Mucosa of descending colon (tissue), 3 donors: Measurements from ENCODE around the gene GAK. TPM values are rescaled to one million over a fixed set of nuclear protein-coding genes. Genes with fewer than 3 reads are reported as not detected.
A peak's percentile ranks its signal among the peaks of the same experiment; 100 is the strongest.

Source experiments
- ATAC-seq: fragments of 200-7000 bp; cut with Tn5 transposase; one replicate; pipeline ENCODE4 v1.9.1; 2020; ENCODE audit warnings: mild to moderate bottlenecking, moderate library complexity
- DNase-seq, 3 donors: peaks; one replicate each; pipeline ENCODE4 v3.0.0-alpha.2; 2020
- H3K36me3 ChIP-seq: fragments of 200-600 bp; one replicate; pipeline ENCODE4 v1.8.0; 2021; ENCODE audit warnings: low read depth, mild to moderate bottlenecking
- H3K4me1 ChIP-seq: fragments of 200-600 bp; one replicate; pipeline ENCODE4 v1.8.0; 2021; ENCODE audit warnings: low read depth, mild to moderate bottlenecking
- H3K4me3 ChIP-seq: fragments of 200-600 bp; one replicate; pipeline ENCODE4 v1.8.0; 2021; ENCODE audit warnings: mild to moderate bottlenecking
- H3K9me3 ChIP-seq: fragments of 200-600 bp; one replicate; pipeline ENCODE4 v1.8.0; 2021; ENCODE audit warnings: mild to moderate bottlenecking
- CTCF ChIP-seq: fragments of 200-600 bp; IDR thresholded peaks from one replicate; pipeline ENCODE4 v1.8.0; 2022; ENCODE audit warnings: antibody characterized with exemption, mild to moderate bottlenecking
- intact Hi-C, 2 donors: fragments of 100-400 bp; cut with DNase I in 1 of 2; cut with micrococcal nuclease in 1 of 2; formaldehyde crosslinking; loops; one replicate each; pipeline versions ENCODE4 v1.11.0 to v1.11.1; 2022; cut with DNase I, micrococcal nuclease
- total RNA-seq, 3 donors: library from RNA; stranded (reverse); fragmentation: NEBNext Ultra II Directional in 2 of 3; extraction: Animal tissue kit (Norgen Biotek cat#: 25700) in 2 of 3; gene quantifications; one replicate each; pipeline versions ENCODE4 v1.2.1 to v1.2.4, GENCODE V29; 2021 to 2023
- donor health status: DM: no; HTN: no; CAD: no; lungs with moderate emphysema.
- donor health status: DM: no; HTN: no; CAD: no.
- donor health status: DM: no; HTN: yes; CAD: no.

The GAK gene
- total RNA-seq, 3 donors from 2014 or later: 155 to 259 (median 244) TPM

GRCh38 chr4:849478-850175 is 82.5 kb downstream of the GAK start:
- no peaks in the 10 kb centered on the region for H3K4me1 ChIP-seq
- no peaks in the 10 kb centered on the region for H3K36me3 ChIP-seq
- TF ChIP-seq CTCF: no peak
- ATAC-seq: no peak
- peak in 1 of 3 donors; percentile 42 for DNase-seq
- intact Hi-C loops: no loop called here
- no peaks in the 10 kb centered on the region for H3K9me3 ChIP-seq
- H3K4me3 ChIP-seq: no peak overlapping the region

GRCh38 chr4:848803-849477 is 83.2 kb downstream of the GAK start:
- no peak overlapping the region for H3K4me3 ChIP-seq
- H3K4me1 ChIP-seq: no peaks in the 10 kb centered on the region
- no peaks in the 10 kb centered on the region for H3K36me3 ChIP-seq
- intact Hi-C loops: no loop called here
- H3K9me3 ChIP-seq: no peaks in the 10 kb centered on the region
- TF ChIP-seq CTCF: no peak
- DNase-seq (peak in 1 of 3 donors; percentile 37), ATAC-seq (no peak)

GRCh38 chr4:848307-848691 is 83.8 kb downstream of the GAK start:
- ATAC-seq (no peak), DNase-seq (peak in 1 of 3 donors; percentile 40)
- Histone ChIP-seq H3K4me1 (no peaks in the 10 kb centered on the region), H3K9me3 (no peaks in the 10 kb centered on the region), H3K36me3 (no peaks in the 10 kb centered on the region), H3K4me3 (no peak overlapping the region)
- intact Hi-C loops: no loop called here
- no peak for TF ChIP-seq CTCF

- H3K9me3 ChIP-seq: no peaks in the 10 kb centered on the region
- no peaks in the 10 kb centered on the region for H3K36me3 ChIP-seq
- no peak overlapping the region for H3K4me3 ChIP-seq
- TF ChIP-seq CTCF: no peak
- DNase-seq (no peak), ATAC-seq (no peak)
- H3K4me1 ChIP-seq: no peaks in the 10 kb centered on the region
- intact Hi-C loops: no loop called here
These were observed 86.3 kb downstream of the GAK start for GRCh38 chr4:845836-846251.

- Histone ChIP-seq H3K4me3 (no peak overlapping the region), H3K9me3 (no peaks in the 10 kb centered on the region), H3K36me3 (no peaks in the 10 kb centered on the region), H3K4me1 (no peaks in the 10 kb centered on the region)
- ATAC-seq: no peak
- intact Hi-C loops: no loop called here
- DNase-seq: peak in 1 of 3 donors; percentile 23
- no peak for TF ChIP-seq CTCF
These were observed 86.8 kb downstream of the GAK start for GRCh38 chr4:845233-845835.
